Right renal pelvis (tissue), 4 donors: ENCODE data around the gene FREM3. TPM values are rescaled to one million over a fixed set of nuclear protein-coding genes. Genes with fewer than 3 reads are reported as not detected.
A peak's percentile ranks its signal among the peaks of the same experiment; 100 is the strongest.
"Not testable (repeated sequence)": the region's sequence is repeated elsewhere in the genome, so short reads cannot be mapped to it uniquely, and the experiment has no call there.

Experiments used
- DNase-seq, 4 donors: peaks; one replicate each; pipeline ENCODE4 v3.0.0-alpha.2; 2013; ENCODE audit warnings: low read depth in 4 of 4, low spot score in 3 of 4, missing footprints in 1 of 4
- polyA plus RNA-seq, 4 donors: library from polyadenylated mRNA; unstranded; fragments of 120-200 nt; gene quantifications; one replicate each; pipeline ENCODE4 v1.2.1, GENCODE V29; 2013; ENCODE audit not compliant: insufficient read length in 4 of 4

FREM3 gene
- polyA plus RNA-seq = under 1 TPM; 0.12 to 0.19 (median 0.16) TPM

DNA sequence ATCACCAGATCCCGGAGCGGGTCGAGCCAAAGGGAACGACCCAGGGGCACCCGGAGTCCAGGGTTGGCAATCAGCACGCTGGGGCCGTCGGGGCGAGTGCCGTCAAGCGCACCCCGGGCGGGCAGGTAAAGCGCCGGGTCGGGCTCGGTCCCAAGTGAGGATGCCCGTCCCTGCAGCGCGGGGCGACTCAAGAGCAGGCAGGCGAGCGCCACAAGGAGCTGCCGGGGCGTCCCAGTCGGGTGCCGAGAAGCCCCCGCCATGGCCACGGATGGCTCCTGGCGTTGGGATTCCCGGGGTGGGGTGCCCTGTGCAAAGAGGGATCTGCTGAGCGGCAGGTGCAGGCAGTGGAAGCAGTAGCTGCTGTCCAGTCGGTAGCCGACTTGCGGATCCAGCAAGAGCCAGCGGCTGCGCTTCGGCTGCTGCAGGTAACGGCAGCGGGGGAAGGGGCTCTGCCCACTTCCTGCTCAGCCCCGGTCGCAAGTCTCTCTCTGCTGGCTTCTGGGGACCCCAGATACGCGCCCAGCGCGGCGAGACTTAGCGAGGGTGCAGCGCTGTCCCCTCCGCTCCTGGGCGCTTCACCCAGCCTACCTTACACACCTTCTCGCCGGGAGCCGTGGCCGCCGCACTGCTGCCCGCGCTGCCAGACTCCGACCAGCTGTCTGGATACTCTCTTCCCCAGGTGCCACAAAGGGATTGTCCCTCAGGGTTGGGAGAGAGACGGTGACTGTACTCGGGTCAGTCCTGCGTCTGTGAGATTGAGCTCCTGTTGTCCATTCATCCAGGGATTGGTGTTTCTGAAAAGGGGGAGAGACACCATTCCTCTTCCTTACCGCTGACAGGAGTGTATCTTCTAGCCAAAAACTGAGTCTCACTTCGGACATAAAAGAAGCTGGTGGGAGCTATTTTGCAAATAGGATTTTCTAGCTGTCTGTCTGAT is at the start of gene FREM3:
FREM3 (minus strand) TSS at position 260 of the 937 bp plus-strand sequence; CDS start at position 260, 0 bp downstream.
- peak in 1 of 4 donors; percentile 23 for DNase-seq

DNA sequence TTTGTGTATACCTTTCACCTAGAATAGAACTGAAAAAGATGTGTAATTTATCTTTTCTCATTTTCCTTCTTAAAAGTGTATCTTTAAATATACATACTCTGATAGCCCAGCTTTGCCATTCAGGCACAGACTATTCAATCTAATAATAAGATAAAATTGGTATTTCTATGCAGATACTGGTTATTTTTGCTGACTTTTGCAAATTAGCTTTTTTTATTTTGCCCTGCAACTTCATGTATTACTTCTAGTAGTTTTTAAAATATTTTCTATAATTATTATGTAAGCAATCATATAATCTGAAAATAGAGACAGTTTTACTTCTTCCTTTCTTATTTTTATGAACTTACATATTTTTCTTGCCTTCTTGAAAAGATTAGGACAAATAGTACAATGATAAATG is 45.4 kb upstream of the FREM3 start:
- DNase-seq = no peak

DNA sequence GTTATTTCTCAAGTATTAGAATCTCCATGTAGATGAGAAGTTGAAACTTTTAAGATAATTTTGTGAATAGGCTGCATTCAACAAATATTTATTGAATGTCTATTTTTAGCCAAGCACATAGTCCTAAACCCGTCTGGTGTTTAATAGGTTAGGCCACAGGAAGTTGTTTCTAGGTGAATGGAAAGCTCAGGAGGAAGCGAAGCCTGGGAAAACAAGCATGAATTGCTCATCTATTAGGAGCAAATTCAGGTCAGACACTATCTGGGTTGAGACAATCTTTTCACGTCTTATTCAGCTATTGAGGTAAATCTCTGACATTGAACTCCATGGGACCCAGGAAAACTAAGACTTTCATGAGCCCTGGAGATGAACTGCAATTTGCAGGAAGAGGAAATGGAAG is 43.1 kb upstream of the FREM3 start:
- DNase-seq = no peak

DNA sequence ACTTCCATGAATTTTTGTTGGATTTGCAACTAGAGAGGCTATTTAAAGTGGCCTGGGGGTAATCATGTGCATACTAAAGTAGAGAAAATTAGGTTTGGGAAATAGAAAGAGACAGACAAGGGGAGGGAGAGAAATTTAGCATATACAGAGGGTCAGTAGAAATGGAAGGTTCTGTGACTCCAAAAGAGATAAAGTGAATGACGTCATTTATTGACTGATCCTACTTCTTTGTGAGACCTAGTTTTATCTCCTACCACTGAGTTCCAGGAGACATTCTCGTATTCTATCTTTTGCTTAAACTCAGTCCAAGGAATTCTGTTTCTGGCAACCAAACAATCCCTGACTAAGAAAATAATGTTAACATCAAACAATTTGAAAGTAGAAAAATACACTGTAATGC is 42.4 kb upstream of the FREM3 start:
- no peak for DNase-seq

DNA sequence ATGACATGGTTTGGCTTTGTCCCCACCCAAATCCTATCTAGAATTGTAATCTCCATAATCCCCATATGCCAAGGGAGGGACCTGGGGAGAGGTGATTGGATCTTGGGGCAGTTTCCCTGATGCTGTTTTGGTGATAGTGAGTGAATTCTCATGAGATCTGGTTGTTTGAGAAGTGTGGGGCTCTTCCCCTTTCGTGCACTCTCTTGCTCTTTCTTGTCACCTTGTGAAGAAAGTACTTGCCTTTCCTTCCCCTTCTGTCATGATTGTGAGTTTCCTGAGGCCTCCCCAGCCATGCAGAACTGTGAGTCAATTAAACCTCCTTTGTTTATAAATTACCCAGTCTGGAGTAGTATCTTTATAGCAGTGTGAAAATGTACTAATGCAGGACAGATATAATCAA is 36.4 kb upstream of the FREM3 start:
- no peak for DNase-seq

DNA sequence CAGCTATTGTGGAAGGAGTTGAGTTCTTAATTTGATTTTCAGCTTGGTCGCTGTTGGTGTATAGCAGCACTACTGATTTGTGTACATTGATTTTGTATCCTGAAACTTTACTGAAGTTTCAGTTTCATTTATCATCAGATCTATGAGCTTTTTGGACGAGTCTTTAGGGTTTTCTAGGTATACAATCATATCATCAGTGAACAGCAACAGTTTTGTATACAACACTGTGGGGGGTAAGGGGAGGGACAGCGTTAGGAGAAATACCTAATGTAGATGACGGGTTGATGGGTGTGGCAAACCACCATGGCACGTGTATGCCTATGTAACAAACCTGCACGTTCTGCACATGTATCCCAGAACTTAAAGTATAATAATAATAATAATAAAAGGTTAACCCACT is 35.6 kb upstream of the FREM3 start:
- DNase-seq = not testable (repeated sequence)

DNA sequence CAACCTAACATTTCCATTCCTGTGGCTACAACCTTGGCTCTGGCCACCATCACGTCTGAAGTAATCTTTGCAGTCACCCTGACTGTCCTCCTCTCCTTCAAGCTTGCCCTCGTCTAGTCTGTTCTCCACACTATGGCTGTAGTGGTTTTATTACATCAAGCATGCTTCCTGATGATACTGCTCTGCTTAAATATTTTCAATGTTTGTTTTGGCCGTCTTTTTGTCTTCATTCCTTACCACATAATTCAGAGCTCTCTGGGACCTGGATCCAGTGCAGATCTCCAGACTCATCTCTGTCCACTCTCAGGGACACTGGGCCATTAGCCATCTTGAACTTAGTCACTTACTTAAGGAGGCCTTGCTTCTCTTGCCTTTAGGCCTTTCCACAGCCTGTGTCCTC is 27.7 kb upstream of the FREM3 start:
- DNase-seq = no peak

DNA sequence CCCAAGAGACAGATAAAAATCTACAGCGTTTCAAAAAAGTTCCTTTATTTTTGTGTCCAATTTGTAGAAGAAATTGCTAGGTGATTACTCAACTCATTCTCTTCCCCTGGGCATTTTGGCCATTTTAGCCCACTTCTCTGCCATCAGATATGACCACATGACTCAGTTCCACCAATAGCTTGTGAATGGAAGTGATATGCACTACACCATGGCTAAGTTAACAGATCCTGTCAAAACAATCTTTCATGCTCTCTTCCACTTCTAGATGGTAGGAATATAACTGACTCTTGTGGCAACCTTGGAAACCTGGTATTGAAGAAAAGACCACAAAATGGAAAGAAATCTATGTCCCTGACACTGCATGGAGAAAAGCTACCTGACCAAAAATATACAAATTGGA is 26.2 kb upstream of the FREM3 start:
- DNase-seq = no peak

DNA sequence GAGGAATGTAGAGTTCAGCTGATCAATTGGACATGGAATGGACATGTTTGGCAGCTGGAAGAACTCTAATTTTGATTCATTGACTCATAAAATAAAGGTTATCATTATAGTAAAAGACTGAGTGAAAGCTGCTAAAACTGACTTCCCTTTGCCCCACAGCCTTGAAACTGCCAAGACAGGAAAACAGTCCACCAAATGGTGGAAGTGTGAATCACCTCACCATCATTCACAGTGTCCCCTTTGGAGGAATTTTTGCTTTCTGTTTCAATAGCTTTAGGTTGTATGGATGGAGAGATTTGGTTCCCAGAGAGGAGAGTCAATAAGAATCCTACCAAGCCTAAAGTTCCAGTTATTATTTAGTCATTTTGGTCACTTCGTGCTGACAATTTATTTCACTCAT is 20.8 kb upstream of the FREM3 start:
- DNase-seq = no peak

DNA sequence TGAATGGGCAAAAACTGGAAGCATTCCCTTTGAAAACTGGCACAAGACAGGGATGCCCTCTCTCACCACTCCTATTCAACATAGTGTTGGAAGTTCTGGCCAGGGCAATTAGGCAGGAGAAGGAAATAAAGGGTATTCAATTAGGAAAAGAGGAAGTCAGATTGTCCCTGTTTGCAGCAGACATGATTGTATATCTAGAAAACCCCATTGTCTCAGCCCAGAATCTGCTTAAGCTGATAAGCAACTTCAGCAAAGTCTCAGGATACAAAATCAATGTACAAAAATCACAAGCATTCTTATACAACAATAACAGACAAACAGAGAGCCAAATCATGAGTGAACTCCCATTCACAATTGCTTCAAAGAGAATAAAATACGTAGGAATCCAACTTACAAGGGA is 18.3 kb upstream of the FREM3 start:
- not testable (repeated sequence) for DNase-seq

DNA sequence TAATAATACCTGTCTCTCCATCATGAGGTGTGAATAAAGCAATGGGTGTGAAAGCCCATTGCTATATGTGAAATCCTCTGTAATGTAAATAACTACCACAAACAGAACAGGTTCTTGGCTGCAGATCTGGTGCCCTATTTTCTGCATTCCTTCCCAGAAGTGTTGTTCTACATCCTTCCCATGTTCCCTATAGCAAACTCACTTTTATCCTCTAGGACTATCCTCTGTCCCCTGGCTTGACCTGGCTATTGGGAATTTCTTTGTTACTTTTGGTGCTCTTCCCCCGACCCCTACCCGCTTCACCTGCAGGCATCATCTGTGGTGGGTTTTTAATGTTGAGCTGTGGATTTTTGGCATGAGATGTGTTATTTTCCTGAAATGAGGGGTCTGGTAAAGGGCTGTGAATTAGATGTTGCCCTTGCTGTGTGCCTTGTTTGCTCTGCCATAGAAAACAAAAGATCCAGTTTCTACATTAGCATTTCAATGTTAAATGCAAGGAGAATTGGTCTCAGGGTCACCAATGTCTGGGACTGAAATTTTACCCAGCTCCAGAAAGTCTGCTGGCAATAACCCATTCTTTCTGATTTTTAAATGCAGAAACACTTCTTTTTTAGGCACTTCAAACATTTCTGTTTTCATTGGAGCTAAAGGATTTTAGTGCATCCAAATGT is 13.6 kb upstream of the FREM3 start:
- DNase-seq = no peak

DNA sequence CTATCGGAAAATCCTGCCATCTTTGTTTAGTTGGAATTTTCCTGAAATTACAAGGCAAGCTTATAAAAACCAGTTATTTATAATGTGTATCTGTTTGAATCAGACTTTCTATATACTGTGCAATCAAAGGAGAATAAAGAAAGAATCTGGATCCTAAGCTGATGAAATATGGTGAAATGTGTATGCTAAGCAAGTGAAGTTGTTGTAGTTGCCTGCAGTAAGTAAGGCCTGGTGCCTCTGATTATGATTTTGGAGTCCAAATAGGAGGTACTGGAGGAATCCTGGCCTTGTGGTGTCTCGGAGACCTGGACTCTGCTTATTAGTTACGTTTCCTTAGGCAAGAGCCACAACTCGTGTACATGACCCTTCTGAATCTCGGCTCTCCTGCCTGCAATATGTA is 13.1 kb upstream of the FREM3 start:
- DNase-seq = no peak

DNA sequence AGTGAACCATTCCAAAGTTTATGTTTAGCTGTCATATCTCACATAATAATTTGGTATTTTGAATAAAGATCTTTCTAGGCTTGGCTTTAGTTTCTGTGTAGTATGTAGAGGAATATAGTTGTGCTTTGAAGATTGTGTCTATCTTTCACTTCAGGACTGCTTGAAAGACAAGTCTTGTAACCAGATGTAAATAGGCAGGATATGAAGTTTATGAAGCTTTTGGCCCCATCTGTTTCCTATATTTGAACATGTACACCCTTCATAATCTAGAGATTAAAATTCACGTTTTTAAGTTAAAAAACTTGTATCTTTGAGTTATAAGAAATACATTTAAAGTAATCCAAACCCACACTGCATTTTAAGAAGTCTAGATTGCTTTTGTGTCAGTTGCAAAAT is 11.7 kb upstream of the FREM3 start:
- DNase-seq = no peak

DNA sequence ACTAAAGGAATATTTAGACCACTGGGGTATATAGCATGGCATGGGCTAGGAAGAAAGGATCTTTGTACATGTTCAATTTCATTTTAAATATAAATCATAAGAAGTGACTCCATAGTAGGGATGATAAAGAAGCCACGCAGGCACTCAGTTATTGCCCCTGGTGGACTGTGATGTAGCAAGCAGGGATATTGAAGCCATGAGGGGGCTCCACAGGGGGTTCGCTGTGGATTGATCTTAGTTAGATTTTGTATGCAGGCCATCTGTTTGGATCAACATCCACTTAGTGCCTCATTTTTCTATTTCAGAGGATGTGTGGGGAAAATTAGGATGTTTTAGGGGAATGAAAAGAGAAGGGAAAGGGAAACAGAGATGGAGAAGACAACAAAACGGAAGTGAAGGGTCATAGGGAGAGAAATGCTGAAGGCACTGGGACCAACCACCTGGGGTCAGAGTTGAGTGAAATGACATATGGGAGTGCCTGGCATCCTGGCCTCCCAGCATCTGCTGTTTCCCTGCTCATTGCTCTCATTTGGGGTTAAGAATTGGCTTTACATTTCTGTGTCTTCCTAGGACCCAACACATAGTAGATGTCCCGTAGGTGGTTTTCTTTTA is 11.2 kb upstream of the FREM3 start:
- DNase-seq = no peak

DNA sequence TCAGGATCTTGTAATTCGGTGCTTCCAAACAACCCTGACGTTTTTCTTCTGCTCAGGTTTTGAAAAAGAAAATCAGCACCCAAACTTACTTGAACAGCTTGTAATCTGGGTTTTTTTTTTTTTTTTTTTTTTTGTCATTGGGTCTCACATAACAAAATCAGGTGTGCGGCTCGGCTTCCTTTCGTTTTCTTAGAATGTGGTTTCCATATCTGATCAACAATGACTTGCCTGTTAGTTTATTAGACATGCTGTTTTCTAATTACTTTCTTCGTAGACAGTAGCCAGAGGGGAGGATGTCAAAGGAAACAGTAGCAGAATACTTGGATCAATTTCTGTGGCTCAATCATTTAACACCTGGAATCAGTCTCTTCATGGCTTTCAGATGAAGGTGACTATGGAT is 890 bp upstream of the FREM3 start:
- no peak for DNase-seq

DNA sequence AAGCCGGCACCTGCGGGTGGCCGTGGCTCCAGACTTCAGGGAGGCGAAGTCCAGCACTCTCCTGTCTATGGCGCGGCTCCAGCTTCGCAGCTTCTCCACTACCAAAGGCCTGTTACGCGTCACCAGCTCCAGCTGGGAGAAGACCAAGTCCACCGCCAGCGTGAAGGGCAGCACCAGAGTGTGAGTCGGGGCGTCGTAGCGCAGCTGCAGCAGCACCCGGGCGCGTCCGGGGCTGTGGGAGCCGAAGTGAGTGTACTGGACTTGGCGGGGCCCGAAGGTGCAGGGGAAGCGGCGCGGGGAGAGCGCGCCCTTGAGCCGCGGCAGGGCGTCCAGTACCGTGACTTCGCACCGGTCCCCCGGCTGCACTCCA is 444 bp downstream of the FREM3 start:
- DNase-seq = peak in 3 of 4 donors; percentile 28 to 34 (median 33)

DNA sequence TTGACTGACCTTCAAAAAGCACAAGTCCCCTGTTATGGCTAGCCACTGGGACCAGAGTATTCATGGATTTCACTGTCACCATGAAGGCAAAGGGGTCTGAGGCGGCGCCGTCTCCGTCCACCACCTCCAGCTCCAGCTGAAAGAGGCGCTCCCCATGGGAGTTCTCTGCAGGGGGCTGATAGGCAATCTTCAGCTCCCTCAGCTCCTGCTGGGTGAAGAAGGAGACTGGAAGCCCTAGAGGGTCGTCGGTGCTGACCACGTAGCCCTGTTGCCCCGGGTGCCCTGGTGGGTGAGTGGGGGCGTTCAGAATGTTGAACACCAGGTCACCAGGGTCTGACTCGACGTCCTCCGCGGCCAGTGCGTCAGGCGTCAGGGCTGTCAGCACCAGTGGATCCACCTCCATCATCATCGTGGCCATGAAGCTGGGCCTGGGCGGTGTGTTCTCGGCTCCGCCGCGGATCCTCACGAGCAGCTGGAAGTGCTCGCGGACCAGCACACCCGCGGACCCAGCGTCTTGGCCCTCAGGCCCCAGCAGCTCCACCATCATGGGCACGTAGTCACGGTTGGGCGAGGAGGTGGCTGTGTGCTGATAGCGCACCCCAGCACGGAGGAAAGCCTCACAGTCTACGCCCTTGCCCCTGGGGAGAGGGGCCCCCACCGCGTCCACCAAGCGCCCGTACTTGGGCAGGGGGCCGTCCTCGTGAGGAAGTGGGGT is 987 bp downstream of the FREM3 start:
- no peak for DNase-seq

DNA sequence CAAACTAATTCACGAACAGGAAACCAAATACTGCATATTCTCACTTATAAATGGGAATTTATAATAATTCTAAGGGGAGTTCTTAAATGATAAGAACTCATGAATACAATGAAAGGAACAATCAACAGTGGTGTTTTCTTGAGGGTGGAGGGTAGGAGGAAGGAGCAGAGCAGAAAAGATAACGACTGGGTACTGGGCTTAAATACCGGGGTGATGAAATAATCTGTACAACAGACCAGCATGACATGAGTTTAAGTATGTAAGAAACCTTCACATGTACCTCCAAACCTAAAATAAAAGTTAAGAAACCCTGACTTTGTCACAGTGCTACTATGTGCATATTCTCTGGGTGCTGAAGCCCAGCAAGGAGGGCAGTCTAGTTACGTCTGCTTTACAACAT is 6.6 kb downstream of the FREM3 start:
- DNase-seq = no peak

DNA sequence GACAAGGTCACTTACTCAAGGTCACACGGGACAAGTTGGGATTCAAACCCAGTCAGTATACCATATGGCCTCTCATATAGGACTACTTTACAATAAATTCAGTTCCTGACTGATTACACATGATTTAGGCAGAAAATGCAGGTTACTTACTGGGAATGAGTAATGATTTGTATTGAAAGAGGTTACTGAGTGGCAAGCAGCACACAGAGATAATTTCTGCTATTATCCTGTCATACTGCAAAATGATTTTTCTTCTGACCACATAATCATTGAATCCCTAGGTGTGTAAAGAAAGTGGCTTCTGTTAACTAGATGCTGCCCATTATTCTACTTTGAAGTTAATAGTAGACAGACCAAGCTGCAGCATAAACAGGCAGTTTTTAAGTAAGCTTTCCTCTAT is 8.2 kb downstream of the FREM3 start:
- DNase-seq = no peak

DNA sequence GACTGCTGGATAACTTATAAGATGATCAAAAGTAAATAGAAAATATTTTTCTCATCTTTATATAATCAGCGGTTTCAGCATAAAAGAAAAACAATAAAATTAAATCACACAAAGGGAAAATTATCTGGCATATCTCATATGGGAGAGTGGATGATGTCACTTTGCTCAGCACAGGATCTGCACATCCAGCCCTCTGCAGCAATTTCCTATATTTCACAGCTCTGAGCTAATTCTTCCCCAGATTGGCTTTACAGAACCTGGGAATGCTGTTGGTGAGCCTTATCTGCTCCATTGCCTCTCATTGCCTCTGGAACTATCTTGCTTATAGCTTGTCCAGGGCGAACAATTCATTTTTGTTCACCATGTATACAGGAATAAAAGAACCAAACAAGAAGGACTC is 21.0 kb downstream of the FREM3 start:
- DNase-seq = no peak

DNA sequence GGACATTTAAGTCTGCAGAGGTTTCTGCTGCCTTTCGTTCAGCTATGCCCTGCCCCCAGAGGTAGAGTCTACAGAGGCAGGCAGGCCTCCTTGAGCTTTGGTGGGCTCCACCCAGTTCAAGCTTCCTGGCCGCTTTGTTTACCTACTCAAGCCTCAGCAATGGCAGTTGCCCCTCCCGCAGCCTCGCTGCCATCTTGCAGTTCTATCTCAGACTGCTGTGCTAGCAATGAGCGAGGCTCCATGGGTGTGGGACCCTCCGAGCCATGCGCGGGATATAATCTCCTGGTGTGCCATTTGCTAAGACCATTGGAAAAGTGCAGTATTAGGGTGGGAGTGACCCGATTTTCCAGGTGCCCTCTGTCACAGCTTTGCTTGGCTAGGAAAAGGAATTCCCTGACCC is 26.8 kb downstream of the FREM3 start:
- not testable (repeated sequence) for DNase-seq
